ENCODE data around the gene ZSCAN10.

Gene ZSCAN10

GRCh38 chr16:3086596-3087242 lies 12.4 kb downstream of the ZSCAN10 start:
- TF ChIP-seq EP300 (IDR thresholded peaks at IDR 0.05; ENCODE audit: borderline replicate concordance) (no peak), EGR1 (IDR thresholded peaks at IDR 0.05) (no peak), TEAD4 (IDR thresholded peaks at IDR 0.05) (no peak), FOXM1 (IDR thresholded peaks at IDR 0.05; ENCODE audit: borderline replicate concordance, low read depth) (no peak), YY1 (IDR thresholded peaks at IDR 0.05; ENCODE audit: low read depth) (no peak), ZBTB7A (IDR thresholded peaks at IDR 0.05; ENCODE audit: low read depth) (no peak), RAD21 (IDR thresholded peaks at IDR 0.05; ENCODE audit: low read depth) (no peak), CEBPB (IDR thresholded peaks at IDR 0.05) (no peak)
- TF ChIP-seq, protein P1, sequence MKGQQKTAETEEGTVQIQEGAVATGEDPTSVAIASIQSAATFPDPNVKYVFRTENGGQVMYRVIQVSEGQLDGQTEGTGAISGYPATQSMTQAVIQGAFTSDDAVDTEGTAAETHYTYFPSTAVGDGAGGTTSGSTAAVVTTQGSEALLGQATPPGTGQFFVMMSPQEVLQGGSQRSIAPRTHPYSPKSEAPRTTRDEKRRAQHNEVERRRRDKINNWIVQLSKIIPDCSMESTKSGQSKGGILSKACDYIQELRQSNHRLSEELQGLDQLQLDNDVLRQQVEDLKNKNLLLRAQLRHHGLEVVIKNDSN (IDR thresholded peaks at IDR 0.05): no peak

- TF ChIP-seq RAD21 (IDR thresholded peaks at IDR 0.05; ENCODE audit: low read depth) (no peak), TEAD4 (IDR thresholded peaks at IDR 0.05) (no peak), CREB1 (IDR thresholded peaks at IDR 0.05; ENCODE audit: low read depth) (no peak), TAF1 (IDR thresholded peaks at IDR 0.05; ENCODE audit: low read depth) (no peak), CEBPB (IDR thresholded peaks at IDR 0.05) (no peak), NFIC (IDR thresholded peaks at IDR 0.05) (no peak), FOXM1 (IDR thresholded peaks at IDR 0.05; ENCODE audit: borderline replicate concordance, low read depth) (no peak), TCF12 (IDR thresholded peaks at IDR 0.05; ENCODE audit: low read depth) (no peak), EGR1 (IDR thresholded peaks at IDR 0.05) (no peak), YY1 (IDR thresholded peaks at IDR 0.05; ENCODE audit: low read depth) (no peak), EP300 (IDR thresholded peaks at IDR 0.05; ENCODE audit: borderline replicate concordance) (no peak), ZBTB7A (IDR thresholded peaks at IDR 0.05; ENCODE audit: low read depth) (no peak)
- TF ChIP-seq, protein P2, sequence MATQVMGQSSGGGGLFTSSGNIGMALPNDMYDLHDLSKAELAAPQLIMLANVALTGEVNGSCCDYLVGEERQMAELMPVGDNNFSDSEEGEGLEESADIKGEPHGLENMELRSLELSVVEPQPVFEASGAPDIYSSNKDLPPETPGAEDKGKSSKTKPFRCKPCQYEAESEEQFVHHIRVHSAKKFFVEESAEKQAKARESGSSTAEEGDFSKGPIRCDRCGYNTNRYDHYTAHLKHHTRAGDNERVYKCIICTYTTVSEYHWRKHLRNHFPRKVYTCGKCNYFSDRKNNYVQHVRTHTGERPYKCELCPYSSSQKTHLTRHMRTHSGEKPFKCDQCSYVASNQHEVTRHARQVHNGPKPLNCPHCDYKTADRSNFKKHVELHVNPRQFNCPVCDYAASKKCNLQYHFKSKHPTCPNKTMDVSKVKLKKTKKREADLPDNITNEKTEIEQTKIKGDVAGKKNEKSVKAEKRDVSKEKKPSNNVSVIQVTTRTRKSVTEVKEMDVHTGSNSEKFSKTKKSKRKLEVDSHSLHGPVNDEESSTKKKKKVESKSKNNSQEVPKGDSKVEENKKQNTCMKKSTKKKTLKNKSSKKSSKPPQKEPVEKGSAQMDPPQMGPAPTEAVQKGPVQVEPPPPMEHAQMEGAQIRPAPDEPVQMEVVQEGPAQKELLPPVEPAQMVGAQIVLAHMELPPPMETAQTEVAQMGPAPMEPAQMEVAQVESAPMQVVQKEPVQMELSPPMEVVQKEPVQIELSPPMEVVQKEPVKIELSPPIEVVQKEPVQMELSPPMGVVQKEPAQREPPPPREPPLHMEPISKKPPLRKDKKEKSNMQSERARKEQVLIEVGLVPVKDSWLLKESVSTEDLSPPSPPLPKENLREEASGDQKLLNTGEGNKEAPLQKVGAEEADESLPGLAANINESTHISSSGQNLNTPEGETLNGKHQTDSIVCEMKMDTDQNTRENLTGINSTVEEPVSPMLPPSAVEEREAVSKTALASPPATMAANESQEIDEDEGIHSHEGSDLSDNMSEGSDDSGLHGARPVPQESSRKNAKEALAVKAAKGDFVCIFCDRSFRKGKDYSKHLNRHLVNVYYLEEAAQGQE (IDR thresholded peaks at IDR 0.05; ENCODE audit: low read depth): no peak
- TF ChIP-seq, protein P3, sequence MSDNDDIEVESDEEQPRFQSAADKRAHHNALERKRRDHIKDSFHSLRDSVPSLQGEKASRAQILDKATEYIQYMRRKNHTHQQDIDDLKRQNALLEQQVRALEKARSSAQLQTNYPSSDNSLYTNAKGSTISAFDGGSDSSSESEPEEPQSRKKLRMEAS (IDR thresholded peaks at IDR 0.05): no peak
- TF ChIP-seq, protein P1 (IDR thresholded peaks at IDR 0.05): no peak
These were observed 13.1 kb downstream of the ZSCAN10 start for GRCh38 chr16:3085868-3086595.

DNA sequence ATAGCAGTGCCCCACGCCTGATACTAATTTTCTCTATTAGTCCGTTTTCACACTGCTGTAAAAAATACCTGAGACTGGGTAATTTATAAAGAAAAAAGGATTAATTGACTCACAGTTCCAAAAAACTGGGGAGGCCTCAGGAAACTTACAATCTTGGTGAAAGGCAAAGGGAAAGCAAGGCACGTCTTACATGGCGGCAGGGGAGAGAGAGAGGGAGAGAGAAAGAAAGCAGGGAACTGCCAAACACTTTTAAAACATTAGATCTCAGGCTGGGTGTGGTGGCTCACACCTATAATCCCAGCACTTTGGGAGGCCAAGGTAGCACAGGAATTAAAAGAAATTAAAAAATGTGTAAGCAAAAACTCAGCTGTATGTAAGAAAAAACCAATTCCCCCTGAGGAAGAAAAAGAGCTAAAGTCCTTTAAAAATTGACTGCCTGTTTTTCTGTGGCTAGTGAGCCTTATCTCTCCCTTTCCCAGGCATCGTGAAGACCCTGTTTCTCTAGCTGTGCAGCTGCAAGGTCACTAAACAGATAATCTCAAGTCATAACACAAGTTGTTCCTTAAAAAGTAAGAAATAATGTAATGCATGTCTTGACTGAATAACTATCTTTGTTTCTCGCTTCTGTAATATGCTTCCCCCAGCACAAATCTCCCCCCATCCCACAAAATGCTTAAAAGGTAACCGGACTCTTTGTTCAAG lies 14.0 kb downstream of the ZSCAN10 start:
- no peak for TF ChIP-seq EP300 (IDR thresholded peaks at IDR 0.05; ENCODE audit: borderline replicate concordance)

DNA sequence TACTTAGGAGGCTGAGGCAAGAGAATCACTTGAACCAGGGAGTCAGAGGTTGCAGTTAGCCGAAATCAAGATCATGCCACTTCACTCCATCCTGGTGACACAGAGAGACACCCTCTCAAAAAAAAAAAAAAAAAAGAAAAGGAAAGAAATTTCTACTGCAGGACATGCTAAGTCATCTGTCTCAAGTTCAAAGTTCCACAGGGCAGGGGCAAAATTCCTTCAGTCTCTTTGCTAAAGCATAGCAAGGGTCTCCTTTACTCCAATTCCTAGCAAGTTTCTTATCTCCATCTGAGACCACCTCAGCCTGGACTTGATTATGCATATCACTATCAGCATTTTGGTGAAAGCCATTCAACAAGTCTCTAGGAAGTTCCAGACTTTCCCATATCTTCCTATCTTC lies 14.6 kb downstream of the ZSCAN10 start:
- TF ChIP-seq CREB1 (IDR thresholded peaks at IDR 0.05; ENCODE audit: low read depth) (no peak), EGR1 (IDR thresholded peaks at IDR 0.05) (no peak), NFIC (IDR thresholded peaks at IDR 0.05) (no peak), FOXM1 (IDR thresholded peaks at IDR 0.05; ENCODE audit: borderline replicate concordance, low read depth) (no peak), CEBPB (IDR thresholded peaks at IDR 0.05) (no peak), TAF1 (IDR thresholded peaks at IDR 0.05; ENCODE audit: low read depth) (no peak), TEAD4 (IDR thresholded peaks at IDR 0.05) (no peak), RAD21 (IDR thresholded peaks at IDR 0.05; ENCODE audit: low read depth) (no peak), YY1 (IDR thresholded peaks at IDR 0.05; ENCODE audit: low read depth) (no peak)
- TF ChIP-seq, protein P2 (IDR thresholded peaks at IDR 0.05; ENCODE audit: low read depth): no peak
- TF ChIP-seq, protein P3 (IDR thresholded peaks at IDR 0.05): no peak

GRCh38 chr16:3080024-3080423 lies 19.1 kb downstream of the ZSCAN10 start:
- TF ChIP-seq YY1 (IDR thresholded peaks at IDR 0.05; ENCODE audit: low read depth) (no peak), RAD21 (IDR thresholded peaks at IDR 0.05; ENCODE audit: low read depth) (no peak), ZBTB7A (IDR thresholded peaks at IDR 0.05; ENCODE audit: low read depth) (no peak), TCF12 (IDR thresholded peaks at IDR 0.05; ENCODE audit: low read depth) (no peak), CREB1 (IDR thresholded peaks at IDR 0.05; ENCODE audit: low read depth) (no peak), FOXM1 (IDR thresholded peaks at IDR 0.05; ENCODE audit: borderline replicate concordance, low read depth) (no peak), EP300 (IDR thresholded peaks at IDR 0.05; ENCODE audit: borderline replicate concordance) (no peak), CEBPB (IDR thresholded peaks at IDR 0.05) (no peak)
- TF ChIP-seq, protein P2 (IDR thresholded peaks at IDR 0.05; ENCODE audit: low read depth): no peak
- TF ChIP-seq, protein P3 (IDR thresholded peaks at IDR 0.05): no peak
